Measurements from ENCODE around the gene URI1. TPM values are rescaled to one million over a fixed set of nuclear protein-coding genes. Genes with fewer than 3 reads are reported as not detected.

The URI1 gene
- total and polyA plus RNA-seq, 2 of the 8 experiments (the other 6 are each of a cell fraction or from before 2014, with no cell fraction given) = 27.7 to 64.3 TPM

DNA sequence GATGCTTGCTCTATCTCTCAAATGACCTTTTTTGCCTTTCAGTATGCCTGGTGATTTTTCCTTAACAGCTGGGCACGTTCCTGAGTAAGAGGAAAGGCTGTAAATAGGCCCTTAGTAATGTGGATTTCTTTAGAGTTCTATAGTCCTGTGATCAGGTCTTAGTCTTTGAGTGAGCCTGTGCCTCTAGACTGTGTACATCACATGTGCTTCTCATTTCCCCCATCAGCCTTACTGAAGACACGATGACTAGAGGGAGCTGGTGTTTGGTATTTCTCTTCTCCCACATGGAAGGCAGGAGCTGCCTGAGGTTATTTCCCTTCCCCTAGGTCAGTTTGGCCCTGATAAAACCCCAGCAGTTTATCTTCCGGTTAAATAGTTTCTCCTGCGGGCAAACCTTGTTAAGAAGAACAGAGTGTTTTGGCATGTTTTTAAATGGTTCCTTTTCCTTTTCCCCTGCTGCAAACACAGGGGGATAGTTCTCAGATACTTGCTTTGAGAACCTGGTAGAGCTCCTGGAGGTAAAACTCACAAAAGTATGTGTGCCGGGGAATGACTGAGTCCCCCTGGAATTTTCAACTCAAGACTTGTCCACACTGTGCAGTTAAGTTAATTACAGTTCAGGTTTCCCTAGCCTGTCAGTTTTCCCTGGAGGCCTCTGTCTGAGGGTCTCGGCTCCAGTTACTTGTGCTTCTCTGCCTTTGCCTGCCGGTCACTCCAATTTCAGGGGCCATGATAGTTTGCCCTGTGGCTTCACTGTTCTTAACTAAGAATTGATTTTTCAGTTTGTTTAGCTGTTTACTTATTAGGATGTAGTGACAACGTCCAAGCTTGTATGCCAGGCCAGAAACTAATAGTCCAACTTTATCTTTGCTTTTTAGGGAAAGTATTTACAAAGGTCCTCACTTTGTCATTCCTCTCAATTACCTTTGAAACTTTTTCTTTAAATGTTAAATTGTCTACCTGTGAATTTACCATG lies 94.4 kb downstream of the URI1 start:
- 75% methylated on average over 8 of the region's 8 CpGs; no CpG with 5 or more reads in 1 of the 2 experiments for WGBS, 2 experiments (ENCODE audit: extremely low coverage in 1 of 2, insufficient coverage in 1 of 2, insufficient read length in 1 of 2, insufficient replicate concordance in 2 of 2, low coverage in 1 of 2, low lambda C conversion rate in 2 of 2, missing lambda C conversion rate in 1 of 2)
- Histone ChIP-seq H3K36me3 (ENCODE audit: control insufficient read depth in 2 of 4, insufficient read depth in 4 of 4, low read length in 3 of 4) (peaks cover 0 to 6% (median 0%) of the 10 kb centered on the region in 4 experiments; a peak in 1 of 8 replicates), H2AFZ (ENCODE audit: low read length) (no peak overlapping the region), H3K4ac (replicated peaks; ENCODE audit: insufficient read length, low read depth, low read length) (no peak overlapping the region), H3K27ac (ENCODE audit: low read depth, low read length) (no peak overlapping the region), H3K4me2 (ENCODE audit: insufficient read depth in 1 of 2, low read depth in 2 of 2, low read length in 2 of 2) (no peak overlapping the region), H4K91ac (replicated peaks; ENCODE audit: insufficient read length, low read length) (no peak overlapping the region), H3K23ac (ENCODE audit: insufficient read length) (no peak overlapping the region), H3K4me3 (ENCODE audit: extremely low read depth in 1 of 4, insufficient read depth in 2 of 4, low read depth in 3 of 4, low read length in 4 of 4) (no peak overlapping the region), H2BK5ac (ENCODE audit: low read depth, low read length) (no peak overlapping the region), H4K8ac (ENCODE audit: extremely low read depth, insufficient read depth, low read length) (no peak overlapping the region), H2AK5ac (ENCODE audit: low read depth, low read length) (no peak overlapping the region), H3K27me3 (replicated peaks in 1 of 4; ENCODE audit: control insufficient read depth in 3 of 4, extremely low read depth in 1 of 4, insufficient read depth in 3 of 4, low read length in 3 of 4) (no peaks in the 10 kb centered on the region), H3K9ac (replicated peaks in 1 of 4; ENCODE audit: extremely low read depth in 1 of 4, low read depth in 3 of 4, low read length in 3 of 4) (no peak overlapping the region), H3K4me1 (replicated peaks in 1 of 4; ENCODE audit: control insufficient read depth in 3 of 4, insufficient read depth in 4 of 4, low read length in 3 of 4) (no peaks in the 10 kb centered on the region), H3K23me2 (ENCODE audit: low read depth, low read length) (no peaks in the 10 kb centered on the region), H3K79me1 (ENCODE audit: low read depth, low read length) (no peaks in the 10 kb centered on the region), H4K20me1 (replicated peaks in 1 of 2; ENCODE audit: control insufficient read depth in 1 of 2, insufficient read depth in 2 of 2, low read length in 2 of 2) (no peaks in the 10 kb centered on the region), H4K5ac (ENCODE audit: insufficient read length, low read depth, low read length) (no peak overlapping the region), H3K18ac (ENCODE audit: extremely low read depth, low read length) (no peak overlapping the region), H2BK12ac (ENCODE audit: low read depth, low read length) (no peak overlapping the region), H3K9me3 (ENCODE audit: insufficient read depth in 2 of 2, low read depth in 1 of 2, low read length in 1 of 2) (peaks cover 0 to 7% of the 10 kb centered on the region in 2 experiments; a peak in 1 of 4 replicates), H2BK20ac (ENCODE audit: low read length) (no peak overlapping the region), H2BK120ac (replicated peaks; ENCODE audit: low read depth, low read length) (no peak overlapping the region), H3K79me2 (ENCODE audit: control insufficient read depth in 1 of 2, insufficient read depth in 2 of 2, low read length in 2 of 2) (no peaks in the 10 kb centered on the region), H3K14ac (ENCODE audit: insufficient read length) (no peak overlapping the region), H3K56ac (replicated peaks; ENCODE audit: insufficient read length, low read depth, low read length) (no peak overlapping the region), H2BK15ac (ENCODE audit: low read length) (no peak overlapping the region)
- no peak for DNase-seq (ENCODE audit: low read depth in 1 of 2, low spot score in 2 of 2)
- POLR2A ChIA-PET (ENCODE audit: partially characterized antibody) = no interaction called here
- CTCF ChIA-PET (ENCODE audit: partially characterized antibody) = interaction anchor here (1.2 to 1.3 kb wide), 3 partner anchors 10 to 37 kb away, joined by 3 to 6 read pairs (median 4); no protein-coding TSS in a partner anchor
- no peak for FAIRE-seq

Data from H1 (cell line).